H1 (cell line): Measurements from ENCODE around the gene DUSP18. TPM values are rescaled to one million over a fixed set of nuclear protein-coding genes. Genes with fewer than 3 reads are reported as not detected.

Experiments
- CTCF ChIA-PET: fragments of 300-600 bp; sonication (Branson Sonifier 250); formaldehyde crosslinking; loops from one replicate; lab custom pipeline; 2021; ENCODE audit not compliant: partially characterized antibody; lab: Charles Lee
- POLR2A ChIA-PET: fragments of 300-600 bp; sonication (Branson Sonifier 250); formaldehyde crosslinking; loops from one replicate; lab custom pipeline; 2021; ENCODE audit warnings: inconsistent platforms; ENCODE audit not compliant: partially characterized antibody; lab: Charles Lee
- DNase-seq, 2 experiments: peaks; one replicate each; pipeline versions ENCODE4 v3.0.0 to v3.0.0-alpha.2; 2010 to 2022; ENCODE audit warnings: low spot score in 2 of 2, low read depth in 1 of 2, mixed read lengths in 1 of 2
- FAIRE-seq: peaks from 2 replicates; lab custom pipeline; 2011; peaks lifted over from hg19 to GRCh38; lab: Jason Lieb, UNC
- H2AFZ ChIP-seq: 2 replicates; pipeline ENCODE4 v1.8.1; 2012; ENCODE audit warnings: low read length, inconsistent platforms
- H2AK5ac ChIP-seq: 2 replicates; pipeline ENCODE4 v1.6.1; 2013; ENCODE audit warnings: low read depth, low read length
- H2BK120ac ChIP-seq: replicated peaks from 2 replicates; pipeline ENCODE3; 2013; ENCODE audit warnings: low read depth, low read length, inconsistent platforms
- H2BK12ac ChIP-seq: 2 replicates; pipeline ENCODE4 v1.6.1; 2013; ENCODE audit warnings: low read depth, low read length
- H2BK15ac ChIP-seq: 2 replicates; pipeline ENCODE4 v1.6.1; 2013; ENCODE audit warnings: low read length
- H2BK20ac ChIP-seq: 2 replicates; pipeline ENCODE4 v1.6.1; 2013; ENCODE audit warnings: low read length
- H2BK5ac ChIP-seq: 2 replicates; pipeline ENCODE4 v1.6.1; 2013; ENCODE audit warnings: low read depth, low read length
- H3K14ac ChIP-seq: 2 replicates; pipeline ENCODE4 v1.6.1; 2013; ENCODE audit warnings: inconsistent platforms; ENCODE audit not compliant: insufficient read length
- H3K18ac ChIP-seq: 2 replicates; pipeline ENCODE4 v1.6.1; 2013; ENCODE audit warnings: low read length; ENCODE audit errors: extremely low read depth
- H3K23ac ChIP-seq: 2 replicates; pipeline ENCODE4 v1.6.1; 2013; ENCODE audit warnings: inconsistent platforms; ENCODE audit not compliant: insufficient read length
- H3K23me2 ChIP-seq: 2 replicates; pipeline ENCODE4 v1.6.1; 2013; ENCODE audit warnings: low read depth, low read length
- H3K27ac ChIP-seq: 2 replicates; pipeline ENCODE4 v1.6.1; 2011; ENCODE audit warnings: low read depth, low read length, inconsistent platforms
- H3K27me3 ChIP-seq, 4 experiments: replicated peaks in 1 of 4; 1 replicate in 1 of 4; 2 replicates in 3 of 4; pipeline versions ENCODE4 v1.6.1 to v1.8.1; 2011 to 2013; ENCODE audit warnings: low read length in 3 of 4, mild to moderate bottlenecking in 3 of 4, inconsistent platforms in 2 of 4, mixed read lengths in 2 of 4, moderate library complexity in 1 of 4; ENCODE audit not compliant: control insufficient read depth in 3 of 4, insufficient read depth in 3 of 4; ENCODE audit errors: extremely low read depth in 1 of 4
- H3K36me3 ChIP-seq, 4 experiments: 2 replicates each; pipeline versions ENCODE4 v1.6.1 to v1.8.1; 2011 to 2013; ENCODE audit warnings: mild to moderate bottlenecking in 4 of 4, low read length in 3 of 4, moderate library complexity in 2 of 4, control low read depth in 1 of 4, inconsistent platforms in 1 of 4; ENCODE audit not compliant: insufficient read depth in 4 of 4, control insufficient read depth in 2 of 4
- H3K4ac ChIP-seq: replicated peaks from 2 replicates; pipeline ENCODE3; 2013; ENCODE audit warnings: low read length, low read depth, mixed read lengths, inconsistent platforms; ENCODE audit not compliant: insufficient read length
- H3K4me1 ChIP-seq, 4 experiments: replicated peaks in 1 of 4; 1 replicate in 1 of 4; 2 replicates in 3 of 4; pipeline versions ENCODE4 v1.6.1 to v1.8.1; 2011 to 2013; ENCODE audit warnings: low read length in 3 of 4, inconsistent platforms in 2 of 4, mixed read lengths in 1 of 4; ENCODE audit not compliant: insufficient read depth in 4 of 4, control insufficient read depth in 3 of 4
- H3K4me2 ChIP-seq, 2 experiments: 2 replicates each; pipeline versions ENCODE4 v1.6.1 to v1.8.1; 2011 to 2013; ENCODE audit warnings: low read depth in 2 of 2, low read length in 2 of 2, control low read depth in 1 of 2, inconsistent platforms in 1 of 2, mild to moderate bottlenecking in 1 of 2; ENCODE audit not compliant: insufficient read depth in 1 of 2
- H3K4me3 ChIP-seq, 4 experiments: fragments of 200-600, 300-600 bp in 1 of 4; sonication (generic), shearing (Covaris generic), sonication (Bioruptor Twin) in 1 of 4; 2 replicates each; pipeline versions ENCODE4 v1.5.1 to v1.8.1; 2011 to 2016; ENCODE audit warnings: low read length in 4 of 4, low read depth in 3 of 4, control low read depth in 2 of 4, inconsistent platforms in 2 of 4, mild to moderate bottlenecking in 2 of 4, mixed read lengths in 1 of 4, moderate library complexity in 1 of 4; ENCODE audit not compliant: insufficient read depth in 2 of 4; ENCODE audit errors: extremely low read depth in 1 of 4
- H3K56ac ChIP-seq: replicated peaks from 2 replicates; pipeline ENCODE3; 2013; ENCODE audit warnings: low read depth, mild to moderate bottlenecking, mixed read lengths, low read length, inconsistent platforms; ENCODE audit not compliant: insufficient read length
- H3K79me1 ChIP-seq: 2 replicates; pipeline ENCODE4 v1.6.1; 2013; ENCODE audit warnings: low read depth, low read length, control low read depth
- H3K79me2 ChIP-seq, 2 experiments: 2 replicates each; pipeline versions ENCODE4 v1.6.1 to v1.8.1; 2012 to 2013; ENCODE audit warnings: low read length in 2 of 2, mild to moderate bottlenecking in 2 of 2, inconsistent platforms in 1 of 2; ENCODE audit not compliant: insufficient read depth in 2 of 2, control insufficient read depth in 1 of 2
- H3K9ac ChIP-seq, 4 experiments: replicated peaks in 1 of 4; 1 replicate in 1 of 4; 2 replicates in 3 of 4; pipeline versions ENCODE4 v1.6.1 to v1.8.1; 2011 to 2013; ENCODE audit warnings: low read depth in 3 of 4, low read length in 3 of 4, control low read depth in 2 of 4, mild to moderate bottlenecking in 2 of 4, moderate library complexity in 2 of 4, inconsistent platforms in 1 of 4; ENCODE audit errors: extremely low read depth in 1 of 4
- H3K9me3 ChIP-seq, 2 experiments: 2 replicates each; pipeline versions ENCODE4 v1.6.1 to v1.8.1; 2012 to 2013; ENCODE audit warnings: mild to moderate bottlenecking in 2 of 2, moderate library complexity in 2 of 2, control low read depth in 1 of 2, inconsistent platforms in 1 of 2, low read depth in 1 of 2, low read length in 1 of 2, mixed read lengths in 1 of 2; ENCODE audit not compliant: insufficient read depth in 2 of 2
- H4K20me1 ChIP-seq, 2 experiments: replicated peaks in 1 of 2; 2 replicates each; pipeline versions ENCODE3 to v1.8.1; 2011 to 2013; ENCODE audit warnings: inconsistent platforms in 2 of 2, low read length in 2 of 2, mild to moderate bottlenecking in 1 of 2; ENCODE audit not compliant: insufficient read depth in 2 of 2, control insufficient read depth in 1 of 2
- H4K5ac ChIP-seq: 2 replicates; pipeline ENCODE4 v1.6.1; 2013; ENCODE audit warnings: low read length, low read depth, mixed read lengths, inconsistent platforms; ENCODE audit not compliant: insufficient read length
- H4K8ac ChIP-seq: 2 replicates; pipeline ENCODE4 v1.8.0; 2013; ENCODE audit warnings: mild to moderate bottlenecking, moderate library complexity, low read length, inconsistent platforms; ENCODE audit not compliant: insufficient read depth; ENCODE audit errors: extremely low read depth
- H4K91ac ChIP-seq: replicated peaks from 2 replicates; pipeline ENCODE3; 2013; ENCODE audit warnings: low read length, mixed read lengths, inconsistent platforms; ENCODE audit not compliant: insufficient read length
- CHD1 ChIP-seq: IDR thresholded peaks from 2 replicates; pipeline ENCODE4 v1.6.1; 2012; ENCODE audit warnings: low read depth, low read length, improper control_type of control experiment
- CHD2 ChIP-seq: IDR thresholded peaks from 2 replicates; pipeline ENCODE4 v1.6.1; 2012; ENCODE audit warnings: low read length, improper control_type of control experiment
- EGR1 ChIP-seq: IDR thresholded peaks from 2 replicates; pipeline ENCODE4 v1.6.1; 2011; ENCODE audit warnings: low read depth, low read length, borderline replicate concordance
- JUND ChIP-seq: IDR thresholded peaks from 2 replicates; pipeline ENCODE4 v1.6.1; 2011; ENCODE audit warnings: mild to moderate bottlenecking, improper control_type of control experiment, low read length
- SP1 ChIP-seq: IDR thresholded peaks from 2 replicates; pipeline ENCODE4 v1.6.1; 2011; ENCODE audit warnings: low read depth, low read length
- TBP ChIP-seq: IDR thresholded peaks from 2 replicates; pipeline ENCODE4 v1.6.1; 2011; ENCODE audit warnings: low read depth, low read length, improper control_type of control experiment
- WGBS, 2 experiments: shearing (Covaris generic) in 1 of 2; methylation state at CpG; one replicate each; pipeline versions ENCODE4 v1.1.6 to v1.1.7; 2013 to 2015; ENCODE audit warnings: low lambda C conversion rate in 2 of 2, mixed read lengths in 2 of 2, inconsistent platforms in 1 of 2, low coverage in 1 of 2, missing lambda C conversion rate in 1 of 2; ENCODE audit not compliant: insufficient replicate concordance in 2 of 2, insufficient coverage in 1 of 2, insufficient read length in 1 of 2; ENCODE audit errors: extremely low coverage in 1 of 2, missing lambda C conversion rate in 1 of 2; 5-methylcytosine and 5-hydroxymethylcytosine counted together
- polyA plus RNA-seq, 7 experiments: library from polyadenylated mRNA; depleted of rRNA in 3 of 7; stranded (reverse) in 5 of 7; unstranded in 2 of 7; fragments of >200 nt in 5 of 7; fragments of 200-250 nt in 2 of 7; gene quantifications; 1 replicate in 5 of 7; 2 replicates in 1 of 7; 4 replicates in 1 of 7; pipeline versions ENCODE4 v1.2.1 to v1.2.3, GENCODE V29; 2011 to 2013; ENCODE audit warnings: missing spikeins in 2 of 7, mixed read lengths in 2 of 7
- total RNA-seq: library from RNA; stranded (reverse); fragmentation: NEBNext Ultra II Directional; extraction: Animal tissue kit (Norgen Biotek cat#: 25700); gene quantifications from 2 replicates; pipeline ENCODE4 v1.2.1, GENCODE V29; 2021
- TF ChIP-seq, protein P1 (sequence below): IDR thresholded peaks from 2 replicates; pipeline ENCODE4 v1.6.1; 2012; ENCODE audit warnings: low read length, inconsistent platforms

Gene DUSP18
- total and polyA plus RNA-seq, 2 of the 8 experiments (the other 6 are each of a cell fraction or from before 2014, with no cell fraction given): 2.6 to 7.3 TPM

DNA sequence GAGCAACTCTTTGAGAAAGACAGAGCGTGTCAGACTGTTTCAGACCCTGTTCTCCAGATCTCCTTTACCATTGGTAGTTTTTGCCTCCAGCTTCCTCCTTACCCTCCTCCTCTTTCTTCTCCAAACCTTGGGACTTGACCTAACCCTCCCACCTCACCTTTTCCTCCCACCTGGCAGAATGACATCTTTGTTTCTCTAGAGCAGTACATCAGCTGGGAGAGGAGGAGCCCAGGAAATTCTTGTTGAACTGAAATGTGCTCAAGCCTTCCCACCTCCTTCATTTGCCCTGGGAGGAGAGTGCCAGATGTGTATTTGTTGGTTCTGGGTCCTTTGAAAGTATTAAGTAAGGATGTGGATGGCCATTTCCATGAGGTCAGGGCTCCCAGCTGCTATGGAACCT lies 44.4 kb upstream of the DUSP18 start:
- Histone ChIP-seq H4K8ac (no peak overlapping the region), H2AFZ (no peak overlapping the region), H3K18ac (no peak overlapping the region), H2BK20ac (no peak overlapping the region), H2BK120ac (no peak overlapping the region), H3K27me3 (no peaks in the 10 kb centered on the region), H3K4me1 (no peaks in the 10 kb centered on the region), H2BK15ac (no peak overlapping the region), H3K4me3 (no peak overlapping the region), H3K79me2 (no peaks in the 10 kb centered on the region), H3K9me3 (no peaks in the 10 kb centered on the region), H3K9ac (no peak overlapping the region), H3K56ac (no peak overlapping the region), H4K20me1 (no peaks in the 10 kb centered on the region), H3K79me1 (no peaks in the 10 kb centered on the region), H3K23ac (no peak overlapping the region), H3K4me2 (no peak overlapping the region), H3K4ac (no peak overlapping the region), H4K91ac (no peak overlapping the region), H3K23me2 (no peaks in the 10 kb centered on the region), H3K27ac (no peak overlapping the region), H2BK5ac (no peak overlapping the region), H4K5ac (no peak overlapping the region), H2BK12ac (no peak overlapping the region), H2AK5ac (no peak overlapping the region), H3K14ac (no peak overlapping the region), H3K36me3 (no peaks in the 10 kb centered on the region)
- no peak for FAIRE-seq
- TF ChIP-seq JUND (no peak), CHD2 (no peak), TBP (no peak), EGR1 (no peak), SP1 (no peak), CHD1 (no peak)
- TF ChIP-seq, protein P1, sequence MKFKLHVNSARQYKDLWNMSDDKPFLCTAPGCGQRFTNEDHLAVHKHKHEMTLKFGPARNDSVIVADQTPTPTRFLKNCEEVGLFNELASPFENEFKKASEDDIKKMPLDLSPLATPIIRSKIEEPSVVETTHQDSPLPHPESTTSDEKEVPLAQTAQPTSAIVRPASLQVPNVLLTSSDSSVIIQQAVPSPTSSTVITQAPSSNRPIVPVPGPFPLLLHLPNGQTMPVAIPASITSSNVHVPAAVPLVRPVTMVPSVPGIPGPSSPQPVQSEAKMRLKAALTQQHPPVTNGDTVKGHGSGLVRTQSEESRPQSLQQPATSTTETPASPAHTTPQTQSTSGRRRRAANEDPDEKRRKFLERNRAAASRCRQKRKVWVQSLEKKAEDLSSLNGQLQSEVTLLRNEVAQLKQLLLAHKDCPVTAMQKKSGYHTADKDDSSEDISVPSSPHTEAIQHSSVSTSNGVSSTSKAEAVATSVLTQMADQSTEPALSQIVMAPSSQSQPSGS: no peak
- CTCF ChIA-PET: interaction anchor here (0.6 kb wide), 1 partner anchor 377 kb away, joined by 3 read pairs; no protein-coding TSS in a partner anchor
- POLR2A ChIA-PET: interaction anchor here (0.9 kb wide), 1 partner anchor 88 kb away, joined by 3 read pairs; no protein-coding TSS in a partner anchor
- WGBS, 2 experiments: 100% methylated on average over 1 of the region's 1 CpG; no CpG with 5 or more reads in 1 of the 2 experiments
- no peak for DNase-seq
